ENCODE measurements around the gene PSMC1. TPM values are rescaled to one million over a fixed set of nuclear protein-coding genes. Genes with fewer than 3 reads are reported as not detected.

PSMC1 gene
- total RNA-seq, 1 donor from 2014 or later: 105 TPM

DNA sequence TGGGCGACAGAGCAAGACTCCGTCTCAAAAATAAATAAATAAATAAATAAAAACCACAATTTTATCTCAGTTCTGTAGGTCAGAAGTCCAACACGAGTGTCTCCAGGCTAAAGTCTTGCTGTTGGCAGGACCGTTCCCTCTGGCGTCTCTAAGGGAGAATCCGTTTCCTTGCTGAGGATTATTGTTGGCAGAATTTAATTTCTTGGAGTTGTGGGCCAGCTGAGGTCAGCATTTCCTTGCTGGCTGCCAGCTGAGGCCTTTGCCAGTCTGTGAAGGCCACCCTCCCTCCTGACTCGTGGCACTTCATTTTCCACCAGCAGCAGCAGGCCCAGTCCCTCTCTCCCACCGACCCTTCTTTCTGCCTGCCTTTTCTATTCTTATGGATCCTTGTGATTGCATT lies 17.2 kb downstream of the PSMC1 start:
- no peak overlapping the region for H3K4me3 Mint-ChIP-seq (ENCODE audit: unreplicated experiment)
- no peak for DNase-seq (ENCODE audit: low spot score)
- H3K27ac Mint-ChIP-seq (ENCODE audit: unreplicated experiment): no peak overlapping the region
- H3K4me1 Mint-ChIP-seq (ENCODE audit: unreplicated experiment): peaks cover 19% of the 10 kb centered on the region
- no peaks in the 10 kb centered on the region for H3K9me3 Mint-ChIP-seq (ENCODE audit: unreplicated experiment)
- peaks cover 23% of the 10 kb centered on the region for H3K36me3 Mint-ChIP-seq (ENCODE audit: low read depth, unreplicated experiment)
- H3K27me3 Mint-ChIP-seq (ENCODE audit: unreplicated experiment): peaks cover 17% of the 10 kb centered on the region
- TF ChIP-seq, protein P1, sequence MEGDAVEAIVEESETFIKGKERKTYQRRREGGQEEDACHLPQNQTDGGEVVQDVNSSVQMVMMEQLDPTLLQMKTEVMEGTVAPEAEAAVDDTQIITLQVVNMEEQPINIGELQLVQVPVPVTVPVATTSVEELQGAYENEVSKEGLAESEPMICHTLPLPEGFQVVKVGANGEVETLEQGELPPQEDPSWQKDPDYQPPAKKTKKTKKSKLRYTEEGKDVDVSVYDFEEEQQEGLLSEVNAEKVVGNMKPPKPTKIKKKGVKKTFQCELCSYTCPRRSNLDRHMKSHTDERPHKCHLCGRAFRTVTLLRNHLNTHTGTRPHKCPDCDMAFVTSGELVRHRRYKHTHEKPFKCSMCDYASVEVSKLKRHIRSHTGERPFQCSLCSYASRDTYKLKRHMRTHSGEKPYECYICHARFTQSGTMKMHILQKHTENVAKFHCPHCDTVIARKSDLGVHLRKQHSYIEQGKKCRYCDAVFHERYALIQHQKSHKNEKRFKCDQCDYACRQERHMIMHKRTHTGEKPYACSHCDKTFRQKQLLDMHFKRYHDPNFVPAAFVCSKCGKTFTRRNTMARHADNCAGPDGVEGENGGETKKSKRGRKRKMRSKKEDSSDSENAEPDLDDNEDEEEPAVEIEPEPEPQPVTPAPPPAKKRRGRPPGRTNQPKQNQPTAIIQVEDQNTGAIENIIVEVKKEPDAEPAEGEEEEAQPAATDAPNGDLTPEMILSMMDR (IDR thresholded peaks at IDR 0.05; ENCODE audit: unreplicated experiment): no peak

DNA sequence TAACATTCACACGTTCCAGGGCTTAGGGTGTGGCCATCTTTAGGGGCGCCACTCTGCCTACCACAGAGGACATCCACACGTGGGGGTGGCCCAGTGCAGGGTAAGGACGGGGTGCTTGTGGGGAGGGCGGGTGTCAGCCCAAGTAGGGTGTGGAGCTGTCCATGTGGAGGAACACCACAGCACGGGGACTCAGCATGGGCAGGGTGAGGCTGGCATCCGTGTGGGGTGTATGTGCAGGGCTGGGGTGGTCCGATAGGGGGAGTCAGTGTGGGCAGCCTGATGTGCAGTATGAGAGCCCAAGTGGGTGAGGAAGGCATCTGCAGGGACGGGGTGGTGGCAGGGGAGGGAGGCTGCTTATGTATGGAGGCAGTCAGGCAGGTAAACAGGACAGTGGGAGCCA lies 17.7 kb downstream of the PSMC1 start:
- TF ChIP-seq, protein P1 (IDR thresholded peaks at IDR 0.05; ENCODE audit: unreplicated experiment): no peak
- no peaks in the 10 kb centered on the region for H3K9me3 Mint-ChIP-seq (ENCODE audit: unreplicated experiment)
- H3K36me3 Mint-ChIP-seq (ENCODE audit: low read depth, unreplicated experiment): peaks cover 20% of the 10 kb centered on the region
- H3K4me3 Mint-ChIP-seq (ENCODE audit: unreplicated experiment): no peak overlapping the region
- H3K4me1 Mint-ChIP-seq (ENCODE audit: unreplicated experiment): peaks cover 23% of the 10 kb centered on the region
- H3K27ac Mint-ChIP-seq (ENCODE audit: unreplicated experiment): no peak overlapping the region
- no peak for DNase-seq (ENCODE audit: low spot score)
- H3K27me3 Mint-ChIP-seq (ENCODE audit: unreplicated experiment): peaks cover 17% of the 10 kb centered on the region

DNA sequence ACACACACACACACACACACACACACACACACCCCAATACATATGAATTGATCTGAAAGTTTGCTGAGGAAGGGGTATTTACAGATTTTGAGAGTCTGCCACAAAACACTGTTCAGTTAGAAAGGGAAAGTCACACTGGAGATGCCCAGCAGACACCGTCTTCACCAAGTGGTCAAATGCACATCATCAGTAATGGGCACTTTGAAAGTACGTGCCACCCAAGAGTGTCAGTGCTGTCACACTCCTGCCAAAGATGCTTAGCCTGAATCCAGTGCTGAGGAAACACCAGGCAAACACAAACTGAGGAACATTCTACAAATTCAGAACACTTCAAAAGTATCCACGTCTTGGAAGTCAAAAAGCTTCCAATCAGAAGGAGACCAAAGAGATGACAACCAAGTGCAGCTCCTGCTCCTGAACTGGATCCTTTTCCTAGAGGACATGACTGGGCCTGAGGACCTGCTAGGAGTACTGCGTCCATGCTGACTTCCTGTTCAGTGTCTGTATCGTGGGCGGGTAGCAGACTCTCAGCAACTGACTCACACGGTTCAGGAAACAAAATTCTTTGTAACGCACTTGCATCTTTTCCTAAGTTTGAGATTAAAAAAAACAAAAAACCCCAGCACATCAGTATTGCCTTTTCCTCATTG lies 18.6 kb downstream of the PSMC1 start:
- DNase-seq (ENCODE audit: low spot score): no peak
- Mint-ChIP-seq H3K9me3 (ENCODE audit: unreplicated experiment) (no peaks in the 10 kb centered on the region), H3K27me3 (ENCODE audit: unreplicated experiment) (peaks cover 17% of the 10 kb centered on the region), H3K4me3 (ENCODE audit: unreplicated experiment) (no peak overlapping the region), H3K27ac (ENCODE audit: unreplicated experiment) (no peak overlapping the region), H3K36me3 (ENCODE audit: low read depth, unreplicated experiment) (peaks cover 11% of the 10 kb centered on the region), H3K4me1 (ENCODE audit: unreplicated experiment) (peaks cover 23% of the 10 kb centered on the region)
- TF ChIP-seq, protein P1 (IDR thresholded peaks at IDR 0.05; ENCODE audit: unreplicated experiment): no peak

DNA sequence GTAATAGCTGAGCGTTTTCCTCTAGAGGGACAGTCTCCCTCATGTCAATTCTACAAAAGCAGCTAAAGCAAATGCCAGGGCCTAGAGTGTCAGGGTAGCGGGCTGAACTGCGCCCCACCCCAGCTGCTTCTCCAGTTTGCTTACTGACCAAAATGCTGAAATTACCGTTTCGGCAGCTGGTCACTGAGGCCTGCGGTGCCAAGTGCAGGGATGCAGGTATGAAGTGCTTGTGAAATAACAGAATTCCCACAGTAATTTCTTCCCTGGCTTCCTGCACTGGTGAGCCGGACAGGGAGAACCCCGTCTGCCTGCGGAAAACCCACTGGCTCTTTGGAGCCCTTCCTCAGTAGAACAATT lies 19.1 kb downstream of the PSMC1 start:
- Mint-ChIP-seq H3K4me3 (ENCODE audit: unreplicated experiment) (no peak overlapping the region), H3K36me3 (ENCODE audit: low read depth, unreplicated experiment) (peaks cover 7% of the 10 kb centered on the region), H3K9me3 (ENCODE audit: unreplicated experiment) (no peaks in the 10 kb centered on the region), H3K4me1 (ENCODE audit: unreplicated experiment) (peaks cover 23% of the 10 kb centered on the region), H3K27ac (ENCODE audit: unreplicated experiment) (no peak overlapping the region), H3K27me3 (ENCODE audit: unreplicated experiment) (peaks cover 15% of the 10 kb centered on the region)
- DNase-seq (ENCODE audit: low spot score): no peak
- TF ChIP-seq, protein P1 (IDR thresholded peaks at IDR 0.05; ENCODE audit: unreplicated experiment): no peak

DNA sequence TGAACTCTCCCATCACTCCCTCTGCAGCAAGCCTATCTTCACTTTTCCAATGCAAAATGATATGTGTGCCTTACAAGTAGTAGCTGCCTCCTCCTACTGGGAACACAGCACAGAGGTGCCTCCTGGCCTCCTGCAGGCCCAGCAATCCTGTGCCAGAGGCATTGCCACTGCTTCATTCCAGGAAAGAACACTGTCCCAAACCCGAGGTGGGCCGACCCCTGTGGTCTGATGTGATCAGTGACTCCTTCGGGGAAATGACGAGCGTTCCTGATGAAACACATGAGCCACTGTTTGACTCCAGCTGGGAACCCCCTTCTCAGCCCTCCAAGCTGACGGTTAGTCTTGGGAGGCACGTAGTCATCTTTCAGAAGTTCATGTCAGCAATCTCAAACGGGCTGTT lies 19.5 kb downstream of the PSMC1 start:
- TF ChIP-seq, protein P1 (IDR thresholded peaks at IDR 0.05; ENCODE audit: unreplicated experiment): no peak
- DNase-seq (ENCODE audit: low spot score): no peak
- Mint-ChIP-seq H3K4me1 (ENCODE audit: unreplicated experiment) (peaks cover 23% of the 10 kb centered on the region), H3K27ac (ENCODE audit: unreplicated experiment) (no peak overlapping the region), H3K9me3 (ENCODE audit: unreplicated experiment) (no peaks in the 10 kb centered on the region), H3K27me3 (ENCODE audit: unreplicated experiment) (peaks cover 15% of the 10 kb centered on the region), H3K36me3 (ENCODE audit: low read depth, unreplicated experiment) (peaks cover 7% of the 10 kb centered on the region), H3K4me3 (ENCODE audit: unreplicated experiment) (no peak overlapping the region)

All from endothelial cell (in vitro differentiated cells).